H9 (cell line): ENCODE measurements around the gene CCDC102B. TPM values are rescaled to one million over a fixed set of nuclear protein-coding genes. Genes with fewer than 3 reads are reported as not detected.

Experiments
- DNase-seq: peaks from one replicate; pipeline ENCODE4 v3.0.0-alpha.2; 2017
- H2AFZ ChIP-seq: one replicate; pipeline ENCODE4 v1.6.1; 2013; ENCODE audit warnings: mild to moderate bottlenecking, low read length, control low read depth, moderate library complexity
- H2AK5ac ChIP-seq: 2 replicates; pipeline ENCODE4 v1.6.1; 2013; ENCODE audit warnings: low read length, control low read depth, mixed read lengths; ENCODE audit not compliant: insufficient read length
- H2BK120ac ChIP-seq: one replicate; pipeline ENCODE4 v1.6.1; 2013; ENCODE audit warnings: low read depth, mild to moderate bottlenecking, low read length, control low read depth, inconsistent platforms; ENCODE audit not compliant: poor library complexity, severe bottlenecking
- H2BK12ac ChIP-seq: 2 replicates; pipeline ENCODE4 v1.6.1; 2013; ENCODE audit warnings: low read length, control low read depth, mixed read lengths, low read depth; ENCODE audit not compliant: insufficient read length
- H2BK15ac ChIP-seq: 2 replicates; pipeline ENCODE4 v1.6.1; 2013; ENCODE audit warnings: low read depth, low read length, control low read depth
- H2BK20ac ChIP-seq: one replicate; pipeline ENCODE4 v1.6.1; 2013; ENCODE audit warnings: low read depth, mild to moderate bottlenecking, low read length, control low read depth, inconsistent platforms; ENCODE audit not compliant: poor library complexity, severe bottlenecking
- H2BK5ac ChIP-seq: 2 replicates; pipeline ENCODE4 v1.6.1; 2013; ENCODE audit warnings: low read length, control low read depth, mixed read lengths; ENCODE audit not compliant: insufficient read length
- H3K14ac ChIP-seq: 2 replicates; pipeline ENCODE4 v1.6.1; 2013; ENCODE audit warnings: low read length, control low read depth; ENCODE audit not compliant: insufficient read depth
- H3K18ac ChIP-seq: 2 replicates; pipeline ENCODE4 v1.6.1; 2013; ENCODE audit warnings: low read depth, mild to moderate bottlenecking, mixed read lengths, low read length, control low read depth; ENCODE audit not compliant: insufficient read length
- H3K23ac ChIP-seq: 2 replicates; pipeline ENCODE4 v1.6.1; 2013; ENCODE audit warnings: low read length, control low read depth, mixed read lengths, low read depth; ENCODE audit not compliant: insufficient read length
- H3K23me2 ChIP-seq: 2 replicates; pipeline ENCODE4 v1.6.1; 2013; ENCODE audit warnings: low read depth, mild to moderate bottlenecking, mixed read lengths, low read length, control low read depth; ENCODE audit not compliant: insufficient read length, poor library complexity, severe bottlenecking
- H3K27ac ChIP-seq: 2 replicates; pipeline ENCODE4 v1.5.1; 2013; ENCODE audit warnings: low read length, control low read depth, mixed read lengths, low read depth; ENCODE audit not compliant: insufficient read length
- H3K27me3 ChIP-seq: 2 replicates; pipeline ENCODE4 v1.6.1; 2013; ENCODE audit warnings: low read length, control low read depth, inconsistent platforms; ENCODE audit not compliant: insufficient read depth
- H3K4ac ChIP-seq: 2 replicates; pipeline ENCODE4 v1.6.1; 2013; ENCODE audit warnings: low read depth, mild to moderate bottlenecking, control low read depth, inconsistent platforms, low read length, moderate library complexity
- H3K4me1 ChIP-seq: 2 replicates; pipeline ENCODE4 v1.6.1; 2013; ENCODE audit warnings: low read length, control low read depth, inconsistent platforms; ENCODE audit not compliant: insufficient read depth
- H3K4me2 ChIP-seq: 2 replicates; pipeline ENCODE4 v1.6.1; 2013; ENCODE audit warnings: low read length, control low read depth, mixed read lengths; ENCODE audit not compliant: insufficient read length, insufficient read depth
- H3K56ac ChIP-seq: 2 replicates; pipeline ENCODE4 v1.6.1; 2013; ENCODE audit warnings: low read depth, mild to moderate bottlenecking, mixed read lengths, low read length, control low read depth; ENCODE audit not compliant: insufficient read length
- H3K79me1 ChIP-seq: 2 replicates; pipeline ENCODE4 v1.6.1; 2013; ENCODE audit warnings: low read depth, mild to moderate bottlenecking, moderate library complexity, low read length, control low read depth, inconsistent platforms; ENCODE audit not compliant: insufficient read depth, poor library complexity, severe bottlenecking
- H3K79me2 ChIP-seq: 2 replicates; pipeline ENCODE4 v1.6.1; 2013; ENCODE audit warnings: low read length, control low read depth, inconsistent platforms; ENCODE audit not compliant: insufficient read depth
- H3K9ac ChIP-seq: 2 replicates; pipeline ENCODE4 v1.6.1; 2013; ENCODE audit warnings: low read length, control low read depth, mixed read lengths; ENCODE audit not compliant: insufficient read length; ENCODE audit errors: extremely low read depth
- H3K9me3 ChIP-seq: one replicate; pipeline ENCODE4 v1.6.1; 2013; ENCODE audit warnings: low read depth, low read length, inconsistent platforms; ENCODE audit not compliant: control insufficient read depth
- H3T11ph ChIP-seq: one replicate; pipeline ENCODE4 v1.6.1; 2013; ENCODE audit warnings: mild to moderate bottlenecking, low read length, control low read depth, inconsistent platforms
- H4K20me1 ChIP-seq: one replicate; pipeline ENCODE4 v1.6.1; 2013; ENCODE audit not compliant: control insufficient read depth, insufficient read length, insufficient read depth
- H4K5ac ChIP-seq: 2 replicates; pipeline ENCODE4 v1.6.1; 2013; ENCODE audit warnings: low read depth, mild to moderate bottlenecking, mixed read lengths, low read length, control low read depth; ENCODE audit not compliant: insufficient read length
- H4K8ac ChIP-seq: replicated peaks from 2 replicates; pipeline ENCODE4 v1.6.1; 2013; ENCODE audit warnings: low read length, control low read depth, mixed read lengths, low read depth; ENCODE audit not compliant: insufficient read length
- H4K91ac ChIP-seq: 2 replicates; pipeline ENCODE4 v1.6.1; 2013; ENCODE audit warnings: low read depth, mild to moderate bottlenecking, moderate library complexity, mixed read lengths, low read length, control low read depth; ENCODE audit not compliant: insufficient read length
- H3K27ac Mint-ChIP-seq, 3 experiments: 2 replicates in 2 of 3; 3 replicates in 1 of 3; pipeline ENCODE4 v1.8.0; 2020 to 2021; ENCODE audit warnings: mixed read lengths in 3 of 3, mild to moderate bottlenecking in 1 of 3, moderate library complexity in 1 of 3
- H3K27me3 Mint-ChIP-seq: 2 replicates; pipeline ENCODE4 v1.8.0; 2021; ENCODE audit warnings: low read depth, mild to moderate bottlenecking, moderate library complexity, mixed read lengths
- H3K36me3 Mint-ChIP-seq, 3 experiments: 2 replicates in 2 of 3; 3 replicates in 1 of 3; pipeline ENCODE4 v1.8.0; 2020 to 2021; ENCODE audit warnings: low read depth in 3 of 3, mixed read lengths in 3 of 3; ENCODE audit not compliant: insufficient read depth in 1 of 3
- H3K4me1 Mint-ChIP-seq, 2 experiments: 2 replicates each; pipeline ENCODE4 v1.8.0; 2020; ENCODE audit warnings: mixed read lengths in 2 of 2
- H3K4me3 Mint-ChIP-seq, 2 experiments: 2 replicates in 1 of 2; 3 replicates in 1 of 2; pipeline ENCODE4 v1.8.0; 2020 to 2021; ENCODE audit warnings: mild to moderate bottlenecking in 2 of 2, mixed read lengths in 2 of 2, moderate library complexity in 1 of 2
- H3K9me3 Mint-ChIP-seq, 2 experiments: 2 replicates in 1 of 2; 3 replicates in 1 of 2; pipeline ENCODE4 v1.8.0; 2020; ENCODE audit warnings: mild to moderate bottlenecking in 2 of 2, mixed read lengths in 2 of 2, moderate library complexity in 1 of 2
- CTCF ChIP-seq: fragments of 200-600 bp; sonication (generic); conservative IDR thresholded peaks from 3 replicates; pipeline ENCODE4 v1.8.0; 2021; ENCODE audit warnings: antibody characterized with exemption, mild to moderate bottlenecking
- WGBS: extraction: QIAGEN DNeasy Blood & Tissue Kit; methylation state at CpG from one replicate; pipeline ENCODE4 v1.1.7; 2013; ENCODE audit warnings: missing lambda C conversion rate, low lambda C conversion rate, mixed read lengths; ENCODE audit not compliant: insufficient read length; ENCODE audit errors: extremely low coverage; 5-methylcytosine and 5-hydroxymethylcytosine counted together
- total RNA-seq: library from RNA; stranded (reverse); gene quantifications from 2 replicates; pipeline ENCODE4 v1.2.1, GENCODE V29; 2021

Gene CCDC102B
- total RNA-seq, 1 experiment from 2014 or later, result 1.2 TPM

GRCh38 chr18:68919900-68920299 lies 122.0 kb downstream of the CCDC102B start:
- TF ChIP-seq CTCF, result no peak
- Histone ChIP-seq H3K9me3 (no peaks in the 10 kb centered on the region), H2BK5ac (no peak overlapping the region), H2BK120ac (no peak overlapping the region), H2BK20ac (no peak overlapping the region), H3K23ac (no peak overlapping the region), H3T11ph (no peak overlapping the region), H3K27me3 (no peaks in the 10 kb centered on the region), H4K20me1 (no peaks in the 10 kb centered on the region), H3K23me2 (no peaks in the 10 kb centered on the region), H3K56ac (no peak overlapping the region), H3K4me1 (no peaks in the 10 kb centered on the region), H3K27ac (no peak overlapping the region), H4K5ac (no peak overlapping the region), H2AK5ac (no peak overlapping the region), H3K9ac (no peak overlapping the region), H3K79me2 (no peaks in the 10 kb centered on the region), H3K18ac (no peak overlapping the region), H3K4me2 (no peak overlapping the region), H4K8ac (no peak overlapping the region), H3K79me1 (no peaks in the 10 kb centered on the region), H2BK15ac (no peak overlapping the region), H2BK12ac (no peak overlapping the region), H2AFZ (no peak overlapping the region), H3K14ac (no peak overlapping the region), H4K91ac (no peak overlapping the region), H3K4ac (no peak overlapping the region)
- no CpG with 5 or more reads among the region's 2 CpGs for WGBS
- Mint-ChIP-seq H3K27me3 (no peaks in the 10 kb centered on the region), H3K36me3 (no peaks in the 10 kb centered on the region), H3K9me3 (no peaks in the 10 kb centered on the region), H3K4me1 (0 out of 4 replicates have a peak, but pooled peaks cover 0 to 2% of the 10 kb centered on the region in 2 experiments), H3K4me3 (no peak overlapping the region), H3K27ac (peak overlapping the region in 1 of 3 experiments; percentile 34; a peak in 1 of 7 replicates)
- no peak for DNase-seq
